ENCODE data around the gene LGI2.

LGI2 gene

GRCh38 chr4:24970191-24970590 is 60.6 kb downstream of the LGI2 start:
- Histone ChIP-seq H3K4me3 (ENCODE audit: control insufficient read depth in 1 of 7, extremely low read depth in 1 of 7, insufficient read depth in 4 of 7, low read depth in 2 of 7, low read length in 6 of 7) (no peak overlapping the region), H3K27me3 (replicated peaks in 2 of 5; ENCODE audit: control insufficient read depth in 4 of 5, insufficient read depth in 5 of 5, low read length in 4 of 5) (no peaks in the 10 kb centered on the region), H3K36me3 (ENCODE audit: control insufficient read depth in 4 of 4, insufficient read depth in 4 of 4, low read length in 3 of 4) (no peaks in the 10 kb centered on the region), H3K4me1 (ENCODE audit: control extremely low read depth in 1 of 4, control insufficient read depth in 4 of 4, insufficient read depth in 4 of 4, low read length in 3 of 4) (peaks cover 0 to 11% (median 6%) of the 10 kb centered on the region in 4 experiments), H3K9me3 (ENCODE audit: control extremely low read depth in 1 of 5, control insufficient read depth in 4 of 5, insufficient read depth in 2 of 5, low read depth in 1 of 5, low read length in 4 of 5) (peaks cover 0 to 19% (median 12%) of the 10 kb centered on the region in 5 experiments), H3K27ac (ENCODE audit: insufficient read depth in 1 of 2, low read depth in 1 of 2, low read length in 2 of 2, poor library complexity in 1 of 2, severe bottlenecking in 2 of 2) (no peak overlapping the region)
- CTCF ChIA-PET = interaction anchor here (1.4 kb wide), 1 partner anchor 11 kb away, joined by 6 read pairs; no protein-coding TSS in a partner anchor
- WGBS (ENCODE audit: insufficient coverage) = 97% methylated on average over 3 of the region's 5 CpGs
- POLR2A ChIA-PET = no interaction called here
- DNase-seq = no peak

- Histone ChIP-seq H3K9me3 (ENCODE audit: control extremely low read depth in 1 of 5, control insufficient read depth in 4 of 5, insufficient read depth in 2 of 5, low read depth in 1 of 5, low read length in 4 of 5) (peaks cover 1 to 19% (median 12%) of the 10 kb centered on the region in 5 experiments), H3K4me1 (ENCODE audit: control extremely low read depth in 1 of 4, control insufficient read depth in 4 of 4, insufficient read depth in 4 of 4, low read length in 3 of 4) (peaks cover 0 to 11% (median 6%) of the 10 kb centered on the region in 4 experiments), H3K27ac (ENCODE audit: insufficient read depth in 1 of 2, low read depth in 1 of 2, low read length in 2 of 2, poor library complexity in 1 of 2, severe bottlenecking in 2 of 2) (no peak overlapping the region), H3K36me3 (ENCODE audit: control insufficient read depth in 4 of 4, insufficient read depth in 4 of 4, low read length in 3 of 4) (no peaks in the 10 kb centered on the region), H3K4me3 (ENCODE audit: control insufficient read depth in 1 of 7, extremely low read depth in 1 of 7, insufficient read depth in 4 of 7, low read depth in 2 of 7, low read length in 6 of 7) (no peak overlapping the region), H3K27me3 (replicated peaks in 2 of 5; ENCODE audit: control insufficient read depth in 4 of 5, insufficient read depth in 5 of 5, low read length in 4 of 5) (no peaks in the 10 kb centered on the region)
- WGBS (ENCODE audit: insufficient coverage) = 98% methylated on average over 6 of the region's 6 CpGs
- DNase-seq = no peak
- CTCF ChIA-PET = interaction anchor here (0.8 to 1.4 kb wide), 2 partner anchors 9 to 11 kb away, joined by 3 to 6 read pairs; no protein-coding TSS in a partner anchor
- POLR2A ChIA-PET = no interaction called here
These were observed 61.3 kb downstream of the LGI2 start for GRCh38 chr4:24969486-24969885.

GRCh38 chr4:24968992-24969391 is 61.8 kb downstream of the LGI2 start:
- ChIA-PET CTCF (interaction anchor here (0.8 to 1.4 kb wide), 2 partner anchors 9 to 12 kb away, joined by 3 to 6 read pairs; no protein-coding TSS in a partner anchor), POLR2A (no interaction called here)
- no peak overlapping the region for H3K27ac ChIP-seq (ENCODE audit: insufficient read depth in 1 of 2, low read depth in 1 of 2, low read length in 2 of 2, poor library complexity in 1 of 2, severe bottlenecking in 2 of 2)
- H3K9me3 ChIP-seq (ENCODE audit: control extremely low read depth in 1 of 5, control insufficient read depth in 4 of 5, insufficient read depth in 2 of 5, low read depth in 1 of 5, low read length in 4 of 5) = peaks cover 1 to 19% (median 12%) of the 10 kb centered on the region in 5 experiments
- H3K4me3 ChIP-seq (ENCODE audit: control insufficient read depth in 1 of 7, extremely low read depth in 1 of 7, insufficient read depth in 4 of 7, low read depth in 2 of 7, low read length in 6 of 7) = no peak overlapping the region
- peaks cover 0 to 11% (median 6%) of the 10 kb centered on the region in 4 experiments for H3K4me1 ChIP-seq (ENCODE audit: control extremely low read depth in 1 of 4, control insufficient read depth in 4 of 4, insufficient read depth in 4 of 4, low read length in 3 of 4)
- 100% methylated on average over 3 of the region's 3 CpGs for WGBS (ENCODE audit: insufficient coverage)
- H3K36me3 ChIP-seq (ENCODE audit: control insufficient read depth in 4 of 4, insufficient read depth in 4 of 4, low read length in 3 of 4) = no peaks in the 10 kb centered on the region
- DNase-seq = no peak
- no peaks in the 10 kb centered on the region for H3K27me3 ChIP-seq (replicated peaks in 2 of 5; ENCODE audit: control insufficient read depth in 4 of 5, insufficient read depth in 5 of 5, low read length in 4 of 5)

- no peak overlapping the region for H3K4me3 ChIP-seq (ENCODE audit: control insufficient read depth in 1 of 7, extremely low read depth in 1 of 7, insufficient read depth in 4 of 7, low read depth in 2 of 7, low read length in 6 of 7)
- no peaks in the 10 kb centered on the region for H3K27me3 ChIP-seq (replicated peaks in 2 of 5; ENCODE audit: control insufficient read depth in 4 of 5, insufficient read depth in 5 of 5, low read length in 4 of 5)
- H3K36me3 ChIP-seq (ENCODE audit: control insufficient read depth in 4 of 4, insufficient read depth in 4 of 4, low read length in 3 of 4) = no peaks in the 10 kb centered on the region
- CTCF ChIA-PET = interaction anchor here (1.0 kb wide), 1 partner anchor 78 kb away, joined by 3 read pairs; no protein-coding TSS in a partner anchor
- H3K27ac ChIP-seq (ENCODE audit: insufficient read depth in 1 of 2, low read depth in 1 of 2, low read length in 2 of 2, poor library complexity in 1 of 2, severe bottlenecking in 2 of 2) = no peak overlapping the region
- peaks cover 0 to 11% (median 6%) of the 10 kb centered on the region in 4 experiments for H3K4me1 ChIP-seq (ENCODE audit: control extremely low read depth in 1 of 4, control insufficient read depth in 4 of 4, insufficient read depth in 4 of 4, low read length in 3 of 4)
- WGBS (ENCODE audit: insufficient coverage) = 99% methylated on average over 6 of the region's 6 CpGs
- no peak for DNase-seq
- POLR2A ChIA-PET = no interaction called here
- H3K9me3 ChIP-seq (ENCODE audit: control extremely low read depth in 1 of 5, control insufficient read depth in 4 of 5, insufficient read depth in 2 of 5, low read depth in 1 of 5, low read length in 4 of 5) = peaks cover 1 to 26% (median 13%) of the 10 kb centered on the region in 5 experiments
These were observed 62.5 kb downstream of the LGI2 start for GRCh38 chr4:24968278-24968677.

- Histone ChIP-seq H3K4me1 (ENCODE audit: control extremely low read depth in 1 of 4, control insufficient read depth in 4 of 4, insufficient read depth in 4 of 4, low read length in 3 of 4) (peaks cover 0 to 11% (median 6%) of the 10 kb centered on the region in 4 experiments), H3K9me3 (ENCODE audit: control extremely low read depth in 1 of 5, control insufficient read depth in 4 of 5, insufficient read depth in 2 of 5, low read depth in 1 of 5, low read length in 4 of 5) (peaks cover 1 to 28% (median 13%) of the 10 kb centered on the region in 5 experiments), H3K27ac (ENCODE audit: insufficient read depth in 1 of 2, low read depth in 1 of 2, low read length in 2 of 2, poor library complexity in 1 of 2, severe bottlenecking in 2 of 2) (no peak overlapping the region), H3K27me3 (replicated peaks in 2 of 5; ENCODE audit: control insufficient read depth in 4 of 5, insufficient read depth in 5 of 5, low read length in 4 of 5) (no peaks in the 10 kb centered on the region), H3K36me3 (ENCODE audit: control insufficient read depth in 4 of 4, insufficient read depth in 4 of 4, low read length in 3 of 4) (no peaks in the 10 kb centered on the region), H3K4me3 (ENCODE audit: control insufficient read depth in 1 of 7, extremely low read depth in 1 of 7, insufficient read depth in 4 of 7, low read depth in 2 of 7, low read length in 6 of 7) (no peak overlapping the region)
- CTCF ChIA-PET = interaction anchor here (1.0 kb wide), 1 partner anchor 79 kb away, joined by 3 read pairs; no protein-coding TSS in a partner anchor
- WGBS (ENCODE audit: insufficient coverage) = 99% methylated on average over 4 of the region's 4 CpGs
- no peak for DNase-seq
- POLR2A ChIA-PET = no interaction called here
These were observed 63.4 kb downstream of the LGI2 start for GRCh38 chr4:24967346-24967745.

GRCh38 chr4:24966076-24966475 is 64.7 kb downstream of the LGI2 start:
- no peak for DNase-seq
- 69% methylated on average over 7 of the region's 7 CpGs for WGBS (ENCODE audit: insufficient coverage)
- ChIA-PET CTCF (interaction anchor here (0.7 kb wide), 1 partner anchor 20 kb away, joined by 3 read pairs; no protein-coding TSS in a partner anchor), POLR2A (no interaction called here)
- Histone ChIP-seq H3K27me3 (replicated peaks in 2 of 5; ENCODE audit: control insufficient read depth in 4 of 5, insufficient read depth in 5 of 5, low read length in 4 of 5) (no peaks in the 10 kb centered on the region), H3K36me3 (ENCODE audit: control insufficient read depth in 4 of 4, insufficient read depth in 4 of 4, low read length in 3 of 4) (no peaks in the 10 kb centered on the region), H3K9me3 (ENCODE audit: control extremely low read depth in 1 of 5, control insufficient read depth in 4 of 5, insufficient read depth in 2 of 5, low read depth in 1 of 5, low read length in 4 of 5) (peaks cover 1 to 28% (median 13%) of the 10 kb centered on the region in 5 experiments), H3K27ac (ENCODE audit: insufficient read depth in 1 of 2, low read depth in 1 of 2, low read length in 2 of 2, poor library complexity in 1 of 2, severe bottlenecking in 2 of 2) (no peak overlapping the region), H3K4me3 (ENCODE audit: control insufficient read depth in 1 of 7, extremely low read depth in 1 of 7, insufficient read depth in 4 of 7, low read depth in 2 of 7, low read length in 6 of 7) (no peak overlapping the region), H3K4me1 (ENCODE audit: control extremely low read depth in 1 of 4, control insufficient read depth in 4 of 4, insufficient read depth in 4 of 4, low read length in 3 of 4) (peaks cover 0 to 2% (median 1%) of the 10 kb centered on the region in 4 experiments)

GRCh38 chr4:24965627-24966026 is 65.1 kb downstream of the LGI2 start:
- 83% methylated on average over 7 of the region's 9 CpGs for WGBS (ENCODE audit: insufficient coverage)
- no peaks in the 10 kb centered on the region for H3K4me1 ChIP-seq (ENCODE audit: control extremely low read depth in 1 of 4, control insufficient read depth in 4 of 4, insufficient read depth in 4 of 4, low read length in 3 of 4)
- no peaks in the 10 kb centered on the region for H3K27me3 ChIP-seq (replicated peaks in 2 of 5; ENCODE audit: control insufficient read depth in 4 of 5, insufficient read depth in 5 of 5, low read length in 4 of 5)
- ChIA-PET CTCF (interaction anchor here (0.7 kb wide), 1 partner anchor 19 kb away, joined by 3 read pairs; no protein-coding TSS in a partner anchor), POLR2A (no interaction called here)
- H3K27ac ChIP-seq (ENCODE audit: insufficient read depth in 1 of 2, low read depth in 1 of 2, low read length in 2 of 2, poor library complexity in 1 of 2, severe bottlenecking in 2 of 2) = no peak overlapping the region
- H3K36me3 ChIP-seq (ENCODE audit: control insufficient read depth in 4 of 4, insufficient read depth in 4 of 4, low read length in 3 of 4) = no peaks in the 10 kb centered on the region
- DNase-seq = peak; percentile 31 to 69 (median 62)
- H3K4me3 ChIP-seq (ENCODE audit: control insufficient read depth in 1 of 7, extremely low read depth in 1 of 7, insufficient read depth in 4 of 7, low read depth in 2 of 7, low read length in 6 of 7) = no peak overlapping the region
- peaks cover 1 to 30% (median 15%) of the 10 kb centered on the region in 5 experiments for H3K9me3 ChIP-seq (ENCODE audit: control extremely low read depth in 1 of 5, control insufficient read depth in 4 of 5, insufficient read depth in 2 of 5, low read depth in 1 of 5, low read length in 4 of 5)

All from common myeloid progenitor, CD34-positive (primary cell).